ENCODE measurements around the gene FRAS1.

Gene FRAS1

GRCh38 chr4:78210694-78211410 is 153.7 kb downstream of the FRAS1 start:
- in situ Hi-C loops (cut with MboI; ENCODE audit: low sequenced_read_pairs, unreplicated experiment) = no loop called here
- DNase-seq (ENCODE audit: low spot score) = no peak
- TF ChIP-seq CTCF (IDR thresholded peaks at IDR 0.05; ENCODE audit: borderline replicate concordance, control extremely low read depth, extremely low read depth, insufficient read depth, missing control alignments) = no peak

GRCh38 chr4:78213218-78213617 is 156.1 kb downstream of the FRAS1 start:
- no peak for TF ChIP-seq CTCF (IDR thresholded peaks at IDR 0.05; ENCODE audit: borderline replicate concordance, control extremely low read depth, extremely low read depth, insufficient read depth, missing control alignments)
- no peak for DNase-seq (ENCODE audit: low spot score)
- in situ Hi-C loops (cut with MboI; ENCODE audit: low sequenced_read_pairs, unreplicated experiment) = no loop called here

GRCh38 chr4:78214078-78214477 is 157.0 kb downstream of the FRAS1 start:
- no peak for TF ChIP-seq CTCF (IDR thresholded peaks at IDR 0.05; ENCODE audit: borderline replicate concordance, control extremely low read depth, extremely low read depth, insufficient read depth, missing control alignments)
- DNase-seq (ENCODE audit: low spot score) = no peak
- in situ Hi-C loops (cut with MboI; ENCODE audit: low sequenced_read_pairs, unreplicated experiment) = no loop called here

GRCh38 chr4:78217557-78217956 is 160.4 kb downstream of the FRAS1 start:
- no peak for DNase-seq (ENCODE audit: low spot score)
- in situ Hi-C loops (cut with MboI; ENCODE audit: low sequenced_read_pairs, unreplicated experiment) = no loop called here
- TF ChIP-seq CTCF (IDR thresholded peaks at IDR 0.05; ENCODE audit: borderline replicate concordance, control extremely low read depth, extremely low read depth, insufficient read depth, missing control alignments) = no peak

GRCh38 chr4:78218260-78218659 is 161.1 kb downstream of the FRAS1 start:
- no peak for DNase-seq (ENCODE audit: low spot score)
- no peak for TF ChIP-seq CTCF (IDR thresholded peaks at IDR 0.05; ENCODE audit: borderline replicate concordance, control extremely low read depth, extremely low read depth, insufficient read depth, missing control alignments)
- in situ Hi-C loops (cut with MboI; ENCODE audit: low sequenced_read_pairs, unreplicated experiment) = no loop called here

- DNase-seq (ENCODE audit: low spot score) = no peak
- TF ChIP-seq CTCF (IDR thresholded peaks at IDR 0.05; ENCODE audit: borderline replicate concordance, control extremely low read depth, extremely low read depth, insufficient read depth, missing control alignments) = no peak
- in situ Hi-C loops (cut with MboI; ENCODE audit: low sequenced_read_pairs, unreplicated experiment) = no loop called here
Measured at GRCh38 chr4:78219825-78220224, 162.7 kb downstream of the FRAS1 start.

All from GM13976 (cell line).